Type B pancreatic cell (in vitro differentiated cells): Measurements from ENCODE around the gene KLHL7. TPM values are rescaled to one million over a fixed set of nuclear protein-coding genes. Genes with fewer than 3 reads are reported as not detected.

Source experiments
- DNase-seq: peaks from one replicate; pipeline ENCODE4 v3.0.0; 2021; ENCODE audit warnings: mixed read lengths; ENCODE audit not compliant: unreplicated experiment; ENCODE audit errors: extremely low spot score
- H3K27ac Mint-ChIP-seq: 2 replicates; pipeline ENCODE4 v1.8.0; 2021; ENCODE audit warnings: mild to moderate bottlenecking, mixed read lengths
- H3K27me3 Mint-ChIP-seq: 2 replicates; pipeline ENCODE4 v1.8.0; 2021; ENCODE audit warnings: mixed read lengths
- H3K36me3 Mint-ChIP-seq: 2 replicates; pipeline ENCODE4 v1.8.0; 2021; ENCODE audit warnings: mixed read lengths
- H3K4me1 Mint-ChIP-seq: one replicate; pipeline ENCODE4 v1.8.0; 2021; ENCODE audit warnings: mixed read lengths; ENCODE audit not compliant: unreplicated experiment
- H3K4me3 Mint-ChIP-seq: 2 replicates; pipeline ENCODE4 v1.8.0; 2021; ENCODE audit warnings: mild to moderate bottlenecking, mixed read lengths
- H3K9me3 Mint-ChIP-seq: 2 replicates; pipeline ENCODE4 v1.8.0; 2021; ENCODE audit warnings: mixed read lengths
- CTCF ChIP-seq: fragments of 200-600 bp; sonication (generic); conservative IDR thresholded peaks from 2 replicates; pipeline ENCODE4 v1.5.0; 2021; ENCODE audit warnings: antibody characterized with exemption, mild to moderate bottlenecking
- total RNA-seq: library from RNA; stranded (reverse); gene quantifications from 2 replicates; pipeline ENCODE4 v1.2.1, GENCODE V29; 2021; ENCODE audit warnings: low replicate concordance

KLHL7 gene
- total RNA-seq, 1 donor from 2014 or later, result 44.3 TPM

- Mint-ChIP-seq H3K27ac (no peak overlapping the region), H3K9me3 (no peaks in the 10 kb centered on the region), H3K36me3 (no peaks in the 10 kb centered on the region), H3K27me3 (peaks cover 4% of the 10 kb centered on the region), H3K4me3 (no peak overlapping the region), H3K4me1 (peaks cover 26% of the 10 kb centered on the region)
- TF ChIP-seq CTCF, result no peak
- DNase-seq, result no peak
Observed at GRCh38 chr7:23076772-23077171, 28.8 kb upstream of the KLHL7 start.

- DNase-seq, result no peak
- TF ChIP-seq CTCF, result no peak
- H3K9me3 Mint-ChIP-seq, result no peaks in the 10 kb centered on the region
- no peaks in the 10 kb centered on the region for H3K36me3 Mint-ChIP-seq
- no peak overlapping the region for H3K4me3 Mint-ChIP-seq
- peaks cover 8% of the 10 kb centered on the region for H3K27me3 Mint-ChIP-seq
- no peak overlapping the region for H3K27ac Mint-ChIP-seq
- no peaks in the 10 kb centered on the region for H3K4me1 Mint-ChIP-seq
Observed at GRCh38 chr7:23093111-23093510, 12.5 kb upstream of the KLHL7 start.

DNA sequence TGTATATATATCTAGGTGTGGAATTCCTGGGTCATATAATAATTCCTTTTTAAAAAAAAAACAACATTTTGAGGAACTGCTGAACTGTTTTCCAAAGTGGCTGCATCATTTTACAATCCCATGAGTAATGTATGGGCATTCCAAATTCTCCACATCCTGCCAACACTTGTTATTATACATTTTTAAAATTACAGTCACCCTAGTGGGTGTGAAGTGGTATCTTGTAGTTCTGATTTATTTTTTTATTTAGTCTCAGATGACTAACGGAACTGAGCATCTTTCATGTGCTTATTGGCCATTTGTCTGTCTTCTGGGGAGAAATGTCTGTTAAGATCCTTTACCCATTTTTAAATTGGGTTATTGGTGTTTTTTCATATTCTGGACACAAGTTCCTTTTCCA lies 12.0 kb upstream of the KLHL7 start:
- peaks cover 8% of the 10 kb centered on the region for H3K27me3 Mint-ChIP-seq
- H3K9me3 Mint-ChIP-seq, result peaks cover 4% of the 10 kb centered on the region
- no peak for DNase-seq
- H3K4me3 Mint-ChIP-seq, result no peak overlapping the region
- no peak overlapping the region for H3K27ac Mint-ChIP-seq
- no peaks in the 10 kb centered on the region for H3K36me3 Mint-ChIP-seq
- TF ChIP-seq CTCF, result no peak
- no peaks in the 10 kb centered on the region for H3K4me1 Mint-ChIP-seq

DNA sequence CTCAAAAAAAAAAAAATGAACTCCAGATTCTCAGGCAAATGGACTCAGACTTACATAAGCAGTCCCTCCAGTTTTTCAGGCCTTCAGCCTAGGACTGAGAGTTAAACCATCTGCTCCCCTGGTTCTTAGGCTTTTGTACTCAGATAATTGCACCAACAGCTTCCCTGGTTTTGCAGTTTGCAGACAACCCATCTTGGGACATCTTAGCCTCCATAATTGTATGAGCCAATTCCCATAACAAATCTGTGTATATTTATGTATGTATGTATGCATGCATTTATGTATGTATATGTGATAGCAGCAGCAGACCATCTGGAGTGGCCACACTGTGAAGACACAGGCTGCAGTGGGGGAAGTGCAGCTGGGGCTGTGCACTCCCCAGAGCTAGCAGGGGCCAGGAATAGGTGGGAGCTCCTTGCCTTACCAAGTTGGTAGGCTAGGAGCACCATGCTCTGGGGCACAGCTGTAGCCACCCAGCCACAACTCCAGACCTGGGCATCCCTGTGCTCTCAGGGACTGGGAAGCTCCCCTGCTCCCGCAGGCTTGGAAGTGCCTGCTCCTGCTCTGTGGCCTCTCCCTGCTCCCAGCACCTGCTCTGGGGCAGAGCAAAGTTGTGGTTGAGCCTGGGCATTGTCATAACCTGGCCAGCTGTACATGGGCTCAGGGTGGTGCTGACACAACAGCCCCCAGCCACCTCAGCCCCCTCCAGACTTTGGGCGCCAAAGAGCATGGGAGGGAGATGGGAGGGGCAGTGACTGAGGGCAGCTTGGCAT lies 8.9 kb upstream of the KLHL7 start:
- Mint-ChIP-seq H3K9me3 (peaks cover 4% of the 10 kb centered on the region), H3K27me3 (peaks cover 1% of the 10 kb centered on the region), H3K27ac (no peak overlapping the region), H3K4me1 (no peaks in the 10 kb centered on the region), H3K4me3 (no peak overlapping the region), H3K36me3 (no peaks in the 10 kb centered on the region)
- DNase-seq, result no peak
- TF ChIP-seq CTCF, result no peak

GRCh38 chr7:23098029-23098428 lies 7.6 kb upstream of the KLHL7 start:
- H3K4me3 Mint-ChIP-seq, result no peak overlapping the region
- no peaks in the 10 kb centered on the region for H3K27me3 Mint-ChIP-seq
- H3K27ac Mint-ChIP-seq, result no peak overlapping the region
- no peak for DNase-seq
- no peak for TF ChIP-seq CTCF
- H3K36me3 Mint-ChIP-seq, result peaks cover 4% of the 10 kb centered on the region
- H3K4me1 Mint-ChIP-seq, result no peaks in the 10 kb centered on the region
- H3K9me3 Mint-ChIP-seq, result peaks cover 4% of the 10 kb centered on the region
